ENCODE measurements around the gene XXYLT1.

DNA sequence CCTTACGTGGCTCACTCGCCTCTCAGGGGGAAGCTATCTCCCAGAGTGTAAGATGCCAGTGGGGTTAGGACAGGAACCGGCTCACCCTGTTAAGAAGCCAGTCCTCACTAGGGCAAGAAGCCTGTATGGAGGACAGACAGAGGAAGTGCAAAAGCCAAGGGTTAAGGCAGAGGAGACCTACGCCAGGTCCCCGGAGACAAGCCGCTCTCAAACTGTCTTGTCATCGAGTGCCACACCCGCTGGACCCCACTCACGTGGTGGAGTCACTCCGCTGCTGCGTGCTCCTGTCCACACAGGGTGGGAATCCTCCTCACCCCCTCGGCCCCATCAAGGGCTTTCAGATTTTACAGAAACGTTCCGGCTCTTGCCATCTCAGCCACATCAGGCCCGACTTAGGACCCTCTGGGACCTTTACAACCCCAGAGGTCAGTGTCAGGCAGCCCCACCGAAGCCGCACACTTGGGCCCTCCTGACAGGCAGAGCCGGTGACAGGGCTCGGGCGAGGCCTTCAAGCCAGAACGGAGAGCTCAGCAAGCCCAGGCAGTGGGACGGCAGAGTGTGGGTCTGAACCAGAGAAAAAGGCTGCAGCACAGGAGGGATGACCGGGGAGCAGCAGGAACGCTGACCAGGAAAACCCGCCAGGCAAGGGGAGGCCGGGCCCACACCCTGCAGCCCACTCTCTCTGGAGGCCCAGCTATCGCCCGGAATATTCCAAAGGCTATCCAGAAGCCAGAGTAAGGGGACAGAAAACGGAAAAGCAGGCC is 61.7 kb downstream of the XXYLT1 start:
- no peak for TF ChIP-seq PRDM1 (tag by site-specific recombination; IDR thresholded peaks at IDR 0.05)
- no peak for TF ChIP-seq ZNF513 (tag by site-specific recombination; IDR thresholded peaks at IDR 0.05)
- no peak for TF ChIP-seq ZNF558 (tag by site-specific recombination; IDR thresholded peaks at IDR 0.05)
- TF ChIP-seq, protein P1, sequence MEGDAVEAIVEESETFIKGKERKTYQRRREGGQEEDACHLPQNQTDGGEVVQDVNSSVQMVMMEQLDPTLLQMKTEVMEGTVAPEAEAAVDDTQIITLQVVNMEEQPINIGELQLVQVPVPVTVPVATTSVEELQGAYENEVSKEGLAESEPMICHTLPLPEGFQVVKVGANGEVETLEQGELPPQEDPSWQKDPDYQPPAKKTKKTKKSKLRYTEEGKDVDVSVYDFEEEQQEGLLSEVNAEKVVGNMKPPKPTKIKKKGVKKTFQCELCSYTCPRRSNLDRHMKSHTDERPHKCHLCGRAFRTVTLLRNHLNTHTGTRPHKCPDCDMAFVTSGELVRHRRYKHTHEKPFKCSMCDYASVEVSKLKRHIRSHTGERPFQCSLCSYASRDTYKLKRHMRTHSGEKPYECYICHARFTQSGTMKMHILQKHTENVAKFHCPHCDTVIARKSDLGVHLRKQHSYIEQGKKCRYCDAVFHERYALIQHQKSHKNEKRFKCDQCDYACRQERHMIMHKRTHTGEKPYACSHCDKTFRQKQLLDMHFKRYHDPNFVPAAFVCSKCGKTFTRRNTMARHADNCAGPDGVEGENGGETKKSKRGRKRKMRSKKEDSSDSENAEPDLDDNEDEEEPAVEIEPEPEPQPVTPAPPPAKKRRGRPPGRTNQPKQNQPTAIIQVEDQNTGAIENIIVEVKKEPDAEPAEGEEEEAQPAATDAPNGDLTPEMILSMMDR (tag by site-specific recombination; IDR thresholded peaks at IDR 0.05) = no peak
- TF ChIP-seq ZNF23 (tag by site-specific recombination; IDR thresholded peaks at IDR 0.05; ENCODE audit: borderline replicate concordance) = no peak
- TF ChIP-seq ZNF146 (tag by site-specific recombination; IDR thresholded peaks at IDR 0.05) = no peak
- TF ChIP-seq ZBTB1 (tag by site-specific recombination; IDR thresholded peaks at IDR 0.05) = no peak

All from HEK293 (cell line).